H1 (cell line): Measurements from ENCODE around the gene ABI3. TPM values are rescaled to one million over a fixed set of nuclear protein-coding genes. Genes with fewer than 3 reads are reported as not detected.

Experiments
- CTCF ChIA-PET: fragments of 300-600 bp; sonication (Branson Sonifier 250); formaldehyde crosslinking; loops from one replicate; lab custom pipeline; 2021; ENCODE audit not compliant: partially characterized antibody; lab: Charles Lee
- POLR2A ChIA-PET: fragments of 300-600 bp; sonication (Branson Sonifier 250); formaldehyde crosslinking; loops from one replicate; lab custom pipeline; 2021; ENCODE audit warnings: inconsistent platforms; ENCODE audit not compliant: partially characterized antibody; lab: Charles Lee
- DNase-seq, 2 experiments: peaks; one replicate each; pipeline versions ENCODE4 v3.0.0 to v3.0.0-alpha.2; 2010 to 2022; ENCODE audit warnings: low spot score in 2 of 2, low read depth in 1 of 2, mixed read lengths in 1 of 2
- FAIRE-seq: peaks from 2 replicates; lab custom pipeline; 2011; peaks lifted over from hg19 to GRCh38; lab: Jason Lieb, UNC
- H2AFZ ChIP-seq: 2 replicates; pipeline ENCODE4 v1.8.1; 2012; ENCODE audit warnings: low read length, inconsistent platforms
- H2AK5ac ChIP-seq: 2 replicates; pipeline ENCODE4 v1.6.1; 2013; ENCODE audit warnings: low read depth, low read length
- H2BK120ac ChIP-seq: replicated peaks from 2 replicates; pipeline ENCODE3; 2013; ENCODE audit warnings: low read depth, low read length, inconsistent platforms
- H2BK12ac ChIP-seq: 2 replicates; pipeline ENCODE4 v1.6.1; 2013; ENCODE audit warnings: low read depth, low read length
- H2BK15ac ChIP-seq: 2 replicates; pipeline ENCODE4 v1.6.1; 2013; ENCODE audit warnings: low read length
- H2BK20ac ChIP-seq: 2 replicates; pipeline ENCODE4 v1.6.1; 2013; ENCODE audit warnings: low read length
- H2BK5ac ChIP-seq: 2 replicates; pipeline ENCODE4 v1.6.1; 2013; ENCODE audit warnings: low read depth, low read length
- H3K14ac ChIP-seq: 2 replicates; pipeline ENCODE4 v1.6.1; 2013; ENCODE audit warnings: inconsistent platforms; ENCODE audit not compliant: insufficient read length
- H3K18ac ChIP-seq: 2 replicates; pipeline ENCODE4 v1.6.1; 2013; ENCODE audit warnings: low read length; ENCODE audit errors: extremely low read depth
- H3K23ac ChIP-seq: 2 replicates; pipeline ENCODE4 v1.6.1; 2013; ENCODE audit warnings: inconsistent platforms; ENCODE audit not compliant: insufficient read length
- H3K23me2 ChIP-seq: 2 replicates; pipeline ENCODE4 v1.6.1; 2013; ENCODE audit warnings: low read depth, low read length
- H3K27ac ChIP-seq: 2 replicates; pipeline ENCODE4 v1.6.1; 2011; ENCODE audit warnings: low read depth, low read length, inconsistent platforms
- H3K27me3 ChIP-seq, 4 experiments: replicated peaks in 1 of 4; 1 replicate in 1 of 4; 2 replicates in 3 of 4; pipeline versions ENCODE4 v1.6.1 to v1.8.1; 2011 to 2013; ENCODE audit warnings: low read length in 3 of 4, mild to moderate bottlenecking in 3 of 4, inconsistent platforms in 2 of 4, mixed read lengths in 2 of 4, moderate library complexity in 1 of 4; ENCODE audit not compliant: control insufficient read depth in 3 of 4, insufficient read depth in 3 of 4; ENCODE audit errors: extremely low read depth in 1 of 4
- H3K36me3 ChIP-seq, 4 experiments: 2 replicates each; pipeline versions ENCODE4 v1.6.1 to v1.8.1; 2011 to 2013; ENCODE audit warnings: mild to moderate bottlenecking in 4 of 4, low read length in 3 of 4, moderate library complexity in 2 of 4, control low read depth in 1 of 4, inconsistent platforms in 1 of 4; ENCODE audit not compliant: insufficient read depth in 4 of 4, control insufficient read depth in 2 of 4
- H3K4ac ChIP-seq: replicated peaks from 2 replicates; pipeline ENCODE3; 2013; ENCODE audit warnings: low read length, low read depth, mixed read lengths, inconsistent platforms; ENCODE audit not compliant: insufficient read length
- H3K4me1 ChIP-seq, 4 experiments: replicated peaks in 1 of 4; 1 replicate in 1 of 4; 2 replicates in 3 of 4; pipeline versions ENCODE4 v1.6.1 to v1.8.1; 2011 to 2013; ENCODE audit warnings: low read length in 3 of 4, inconsistent platforms in 2 of 4, mixed read lengths in 1 of 4; ENCODE audit not compliant: insufficient read depth in 4 of 4, control insufficient read depth in 3 of 4
- H3K4me2 ChIP-seq, 2 experiments: 2 replicates each; pipeline versions ENCODE4 v1.6.1 to v1.8.1; 2011 to 2013; ENCODE audit warnings: low read depth in 2 of 2, low read length in 2 of 2, control low read depth in 1 of 2, inconsistent platforms in 1 of 2, mild to moderate bottlenecking in 1 of 2; ENCODE audit not compliant: insufficient read depth in 1 of 2
- H3K4me3 ChIP-seq, 4 experiments: fragments of 200-600, 300-600 bp in 1 of 4; sonication (generic), shearing (Covaris generic), sonication (Bioruptor Twin) in 1 of 4; 2 replicates each; pipeline versions ENCODE4 v1.5.1 to v1.8.1; 2011 to 2016; ENCODE audit warnings: low read length in 4 of 4, low read depth in 3 of 4, control low read depth in 2 of 4, inconsistent platforms in 2 of 4, mild to moderate bottlenecking in 2 of 4, mixed read lengths in 1 of 4, moderate library complexity in 1 of 4; ENCODE audit not compliant: insufficient read depth in 2 of 4; ENCODE audit errors: extremely low read depth in 1 of 4
- H3K56ac ChIP-seq: replicated peaks from 2 replicates; pipeline ENCODE3; 2013; ENCODE audit warnings: low read depth, mild to moderate bottlenecking, mixed read lengths, low read length, inconsistent platforms; ENCODE audit not compliant: insufficient read length
- H3K79me1 ChIP-seq: 2 replicates; pipeline ENCODE4 v1.6.1; 2013; ENCODE audit warnings: low read depth, low read length, control low read depth
- H3K79me2 ChIP-seq, 2 experiments: 2 replicates each; pipeline versions ENCODE4 v1.6.1 to v1.8.1; 2012 to 2013; ENCODE audit warnings: low read length in 2 of 2, mild to moderate bottlenecking in 2 of 2, inconsistent platforms in 1 of 2; ENCODE audit not compliant: insufficient read depth in 2 of 2, control insufficient read depth in 1 of 2
- H3K9ac ChIP-seq, 4 experiments: replicated peaks in 1 of 4; 1 replicate in 1 of 4; 2 replicates in 3 of 4; pipeline versions ENCODE4 v1.6.1 to v1.8.1; 2011 to 2013; ENCODE audit warnings: low read depth in 3 of 4, low read length in 3 of 4, control low read depth in 2 of 4, mild to moderate bottlenecking in 2 of 4, moderate library complexity in 2 of 4, inconsistent platforms in 1 of 4; ENCODE audit errors: extremely low read depth in 1 of 4
- H3K9me3 ChIP-seq, 2 experiments: 2 replicates each; pipeline versions ENCODE4 v1.6.1 to v1.8.1; 2012 to 2013; ENCODE audit warnings: mild to moderate bottlenecking in 2 of 2, moderate library complexity in 2 of 2, control low read depth in 1 of 2, inconsistent platforms in 1 of 2, low read depth in 1 of 2, low read length in 1 of 2, mixed read lengths in 1 of 2; ENCODE audit not compliant: insufficient read depth in 2 of 2
- H4K20me1 ChIP-seq, 2 experiments: replicated peaks in 1 of 2; 2 replicates each; pipeline versions ENCODE3 to v1.8.1; 2011 to 2013; ENCODE audit warnings: inconsistent platforms in 2 of 2, low read length in 2 of 2, mild to moderate bottlenecking in 1 of 2; ENCODE audit not compliant: insufficient read depth in 2 of 2, control insufficient read depth in 1 of 2
- H4K5ac ChIP-seq: 2 replicates; pipeline ENCODE4 v1.6.1; 2013; ENCODE audit warnings: low read length, low read depth, mixed read lengths, inconsistent platforms; ENCODE audit not compliant: insufficient read length
- H4K8ac ChIP-seq: 2 replicates; pipeline ENCODE4 v1.8.0; 2013; ENCODE audit warnings: mild to moderate bottlenecking, moderate library complexity, low read length, inconsistent platforms; ENCODE audit not compliant: insufficient read depth; ENCODE audit errors: extremely low read depth
- H4K91ac ChIP-seq: replicated peaks from 2 replicates; pipeline ENCODE3; 2013; ENCODE audit warnings: low read length, mixed read lengths, inconsistent platforms; ENCODE audit not compliant: insufficient read length
- CHD1 ChIP-seq: IDR thresholded peaks from 2 replicates; pipeline ENCODE4 v1.6.1; 2012; ENCODE audit warnings: low read depth, low read length, improper control_type of control experiment
- CHD2 ChIP-seq: IDR thresholded peaks from 2 replicates; pipeline ENCODE4 v1.6.1; 2012; ENCODE audit warnings: low read length, improper control_type of control experiment
- KDM5A ChIP-seq: fragments of 200-600 bp; IDR thresholded peaks from 2 replicates; pipeline ENCODE4 v1.7.1; 2012; ENCODE audit warnings: mild to moderate bottlenecking, low read length, inconsistent platforms, mixed read lengths
- POLR2A ChIP-seq, 2 experiments: IDR thresholded peaks; 1 replicate in 1 of 2; 2 replicates in 1 of 2; pipeline ENCODE4 v1.6.1; 2011; ENCODE audit warnings: low read depth in 2 of 2, low read length in 2 of 2, mild to moderate bottlenecking in 2 of 2; ENCODE audit errors: control extremely low read depth in 1 of 2
- RAD21 ChIP-seq, 2 experiments: IDR thresholded peaks in 1 of 2; conservative IDR thresholded peaks in 1 of 2; 2 replicates each; pipeline ENCODE4 v1.6.1; 2011; ENCODE audit warnings: low read depth in 2 of 2, low read length in 2 of 2, improper control_type of control experiment in 1 of 2, inconsistent platforms in 1 of 2, mild to moderate bottlenecking in 1 of 2, moderate library complexity in 1 of 2
- SP1 ChIP-seq: IDR thresholded peaks from 2 replicates; pipeline ENCODE4 v1.6.1; 2011; ENCODE audit warnings: low read depth, low read length
- TAF1 ChIP-seq: IDR thresholded peaks from 2 replicates; pipeline ENCODE4 v1.6.1; 2011; ENCODE audit warnings: mild to moderate bottlenecking, low read depth, low read length
- WGBS, 2 experiments: shearing (Covaris generic) in 1 of 2; methylation state at CpG; one replicate each; pipeline versions ENCODE4 v1.1.6 to v1.1.7; 2013 to 2015; ENCODE audit warnings: low lambda C conversion rate in 2 of 2, mixed read lengths in 2 of 2, inconsistent platforms in 1 of 2, low coverage in 1 of 2, missing lambda C conversion rate in 1 of 2; ENCODE audit not compliant: insufficient replicate concordance in 2 of 2, insufficient coverage in 1 of 2, insufficient read length in 1 of 2; ENCODE audit errors: extremely low coverage in 1 of 2, missing lambda C conversion rate in 1 of 2; 5-methylcytosine and 5-hydroxymethylcytosine counted together
- polyA plus RNA-seq, 7 experiments: library from polyadenylated mRNA; depleted of rRNA in 3 of 7; stranded (reverse) in 5 of 7; unstranded in 2 of 7; fragments of >200 nt in 5 of 7; fragments of 200-250 nt in 2 of 7; gene quantifications; 1 replicate in 5 of 7; 2 replicates in 1 of 7; 4 replicates in 1 of 7; pipeline versions ENCODE4 v1.2.1 to v1.2.3, GENCODE V29; 2011 to 2013; ENCODE audit warnings: missing spikeins in 2 of 7, mixed read lengths in 2 of 7
- total RNA-seq: library from RNA; stranded (reverse); fragmentation: NEBNext Ultra II Directional; extraction: Animal tissue kit (Norgen Biotek cat#: 25700); gene quantifications from 2 replicates; pipeline ENCODE4 v1.2.1, GENCODE V29; 2021
- TF ChIP-seq, protein P1 (sequence below), 3 experiments: IDR thresholded peaks; 1 replicate in 2 of 3; 2 replicates in 1 of 3; pipeline versions ENCODE4 v1.5.1 to v1.6.1; 2011; ENCODE audit warnings: low read length in 3 of 3, mild to moderate bottlenecking in 3 of 3, inconsistent platforms in 2 of 3, low read depth in 1 of 3, moderate library complexity in 1 of 3; ENCODE audit not compliant: insufficient read depth in 1 of 3; ENCODE audit errors: control extremely low read depth in 1 of 3

Gene ABI3
- total and polyA plus RNA-seq, 2 of the 8 experiments (the other 6 are each of a cell fraction or from before 2014, with no cell fraction given): 1.3 to 2.5 TPM

GRCh38 chr17:49218941-49219913 is 8.7 kb downstream of the ABI3 start:
- H3K4ac ChIP-seq: no peak overlapping the region
- no peak overlapping the region for H2AFZ ChIP-seq
- H3K27ac ChIP-seq: no peak overlapping the region
- ChIA-PET CTCF (interaction anchor here (0.6 to 2.3 kb wide), 5 partner anchors 8 to 35 kb away, joined by 3 to 10 read pairs (median 3); no protein-coding TSS in a partner anchor), POLR2A (interaction anchor here (1.6 kb wide), 1 partner anchor 11 kb away, joined by 6 read pairs; the partner anchor contains the start of gene PHOSPHO1)
- no peak overlapping the region for H3K4me2 ChIP-seq
- peaks cover 3 to 24% (median 17%) of the 10 kb centered on the region in 4 experiments for H3K27me3 ChIP-seq
- H3K79me1 ChIP-seq: no peaks in the 10 kb centered on the region
- no peak overlapping the region for H2AK5ac ChIP-seq
- H3K36me3 ChIP-seq: no peaks in the 10 kb centered on the region
- H3K23me2 ChIP-seq: peaks cover 8% of the 10 kb centered on the region; the same call in 1 of the 2 replicates
- H4K91ac ChIP-seq: no peak overlapping the region
- H3K14ac ChIP-seq: no peak overlapping the region
- DNase-seq: peak in 1 of 2 experiments; percentile 68
- no peak overlapping the region for H2BK20ac ChIP-seq
- H3K9ac ChIP-seq: no peak overlapping the region
- no peaks in the 10 kb centered on the region for H3K79me2 ChIP-seq
- H4K20me1 ChIP-seq: peaks cover 0 to 3% of the 10 kb centered on the region in 2 experiments
- H2BK12ac ChIP-seq: no peak overlapping the region
- H3K56ac ChIP-seq: no peak overlapping the region
- peaks cover 0 to 9% (median 2%) of the 10 kb centered on the region in 4 experiments; a peak in 5 of 7 replicates for H3K4me1 ChIP-seq
- no peak overlapping the region; the same call in 1 of the 2 replicates for H3K18ac ChIP-seq
- no peak for FAIRE-seq
- H4K5ac ChIP-seq: no peak overlapping the region
- no peak overlapping the region for H2BK5ac ChIP-seq
- no peak overlapping the region for H3K23ac ChIP-seq
- H2BK15ac ChIP-seq: peak overlapping the region; percentile 31; the same call in 1 of the 2 replicates
- H4K8ac ChIP-seq: peak overlapping the region; percentile 11
- H3K4me3 ChIP-seq: no peak overlapping the region
- 86% methylated on average over 15 of the region's 37 CpGs; no CpG with 5 or more reads in 1 of the 2 experiments for WGBS, 2 experiments
- no peak overlapping the region for H2BK120ac ChIP-seq
- H3K9me3 ChIP-seq: no peaks in the 10 kb centered on the region
- TF ChIP-seq, protein P1, sequence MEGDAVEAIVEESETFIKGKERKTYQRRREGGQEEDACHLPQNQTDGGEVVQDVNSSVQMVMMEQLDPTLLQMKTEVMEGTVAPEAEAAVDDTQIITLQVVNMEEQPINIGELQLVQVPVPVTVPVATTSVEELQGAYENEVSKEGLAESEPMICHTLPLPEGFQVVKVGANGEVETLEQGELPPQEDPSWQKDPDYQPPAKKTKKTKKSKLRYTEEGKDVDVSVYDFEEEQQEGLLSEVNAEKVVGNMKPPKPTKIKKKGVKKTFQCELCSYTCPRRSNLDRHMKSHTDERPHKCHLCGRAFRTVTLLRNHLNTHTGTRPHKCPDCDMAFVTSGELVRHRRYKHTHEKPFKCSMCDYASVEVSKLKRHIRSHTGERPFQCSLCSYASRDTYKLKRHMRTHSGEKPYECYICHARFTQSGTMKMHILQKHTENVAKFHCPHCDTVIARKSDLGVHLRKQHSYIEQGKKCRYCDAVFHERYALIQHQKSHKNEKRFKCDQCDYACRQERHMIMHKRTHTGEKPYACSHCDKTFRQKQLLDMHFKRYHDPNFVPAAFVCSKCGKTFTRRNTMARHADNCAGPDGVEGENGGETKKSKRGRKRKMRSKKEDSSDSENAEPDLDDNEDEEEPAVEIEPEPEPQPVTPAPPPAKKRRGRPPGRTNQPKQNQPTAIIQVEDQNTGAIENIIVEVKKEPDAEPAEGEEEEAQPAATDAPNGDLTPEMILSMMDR (IDR thresholded peaks at IDR 0.05; ENCODE audit: control extremely low read depth in 1 of 3, insufficient read depth in 1 of 3, low read depth in 1 of 3, low read length in 3 of 3): peak; percentile 36 to 68 (median 49); a peak in 3 of 4 replicates
- TF ChIP-seq KDM5A: no peak
- no peak for TF ChIP-seq CHD2
- TF ChIP-seq SP1: no peak
- TF ChIP-seq TAF1: no peak
- no peak for TF ChIP-seq CHD1
- no peak for TF ChIP-seq POLR2A (IDR thresholded peaks at IDR 0.05; ENCODE audit: control extremely low read depth in 1 of 2, low read depth in 2 of 2, low read length in 2 of 2)
- TF ChIP-seq RAD21 (IDR thresholded peaks at IDR 0.05 in 1 of 2, conservative IDR thresholded peaks at IDR 0.05 in 1 of 2; ENCODE audit: low read depth in 2 of 2, low read length in 2 of 2): peak in 1 of 2 experiments; percentile 40; a peak in 2 of 4 replicates
